ENCODE data around the gene BRCC3. TPM values are rescaled to one million over a fixed set of nuclear protein-coding genes. Genes with fewer than 3 reads are reported as not detected.
A peak's percentile ranks its signal among the peaks of the same experiment; 100 is the strongest.

BRCC3 gene
- total and polyA plus RNA-seq, 2 of the 13 experiments (the other 11 are each of a cell fraction or from before 2014, with no cell fraction given) = 19.8 to 24.3 TPM

GRCh38 chrX:155026727-155027508 is 44.4 kb upstream of the BRCC3 start, which contains the start of gene FUNDC2 (continued):
- TF ChIP-seq, protein P1, sequence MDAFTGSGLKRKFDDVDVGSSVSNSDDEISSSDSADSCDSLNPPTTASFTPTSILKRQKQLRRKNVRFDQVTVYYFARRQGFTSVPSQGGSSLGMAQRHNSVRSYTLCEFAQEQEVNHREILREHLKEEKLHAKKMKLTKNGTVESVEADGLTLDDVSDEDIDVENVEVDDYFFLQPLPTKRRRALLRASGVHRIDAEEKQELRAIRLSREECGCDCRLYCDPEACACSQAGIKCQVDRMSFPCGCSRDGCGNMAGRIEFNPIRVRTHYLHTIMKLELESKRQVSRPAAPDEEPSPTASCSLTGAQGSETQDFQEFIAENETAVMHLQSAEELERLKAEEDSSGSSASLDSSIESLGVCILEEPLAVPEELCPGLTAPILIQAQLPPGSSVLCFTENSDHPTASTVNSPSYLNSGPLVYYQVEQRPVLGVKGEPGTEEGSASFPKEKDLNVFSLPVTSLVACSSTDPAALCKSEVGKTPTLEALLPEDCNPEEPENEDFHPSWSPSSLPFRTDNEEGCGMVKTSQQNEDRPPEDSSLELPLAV (CRISPR knock-in tag; conservative IDR thresholded peaks at IDR 0.05; ENCODE audit: low read depth) = no peak
- TF ChIP-seq NAIF1 (CRISPR knock-in tag; IDR thresholded peaks at IDR 0.05; ENCODE audit: borderline replicate concordance) (no peak), ZMAT3 (CRISPR knock-in tag; conservative IDR thresholded peaks at IDR 0.05) (0 out of 2 replicates have a peak, but pooled peaks have one; percentile 55), ATF7 (IDR thresholded peaks at IDR 0.05) (no peak), ATF7 (CRISPR knock-in tag; IDR thresholded peaks at IDR 0.05) (no peak), THAP8 (CRISPR knock-in tag; IDR thresholded peaks at IDR 0.05; ENCODE audit: borderline replicate concordance) (no peak), ZNF747 (CRISPR knock-in tag; IDR thresholded peaks at IDR 0.05; ENCODE audit: borderline replicate concordance) (peak; percentile 68; the same call in 1 of the 2 replicates), KDM6A (CRISPR knock-in tag; IDR thresholded peaks at IDR 0.05; ENCODE audit: low read depth) (no peak), ZBTB7A (CRISPR knock-in tag; IDR thresholded peaks at IDR 0.05) (no peak), JDP2 (CRISPR knock-in tag; IDR thresholded peaks at IDR 0.05; ENCODE audit: borderline replicate concordance) (no peak), ZNF7 (CRISPR knock-in tag; IDR thresholded peaks at IDR 0.05) (no peak), HNRNPL (IDR thresholded peaks at IDR 0.05; ENCODE audit: low read depth, low read length) (no peak), GPN1 (CRISPR knock-in tag; IDR thresholded peaks at IDR 0.05; ENCODE audit: borderline replicate concordance) (no peak), SOX13 (IDR thresholded peaks at IDR 0.05) (no peak), SOX13 (CRISPR knock-in tag; conservative IDR thresholded peaks at IDR 0.05 in 1 of 2, IDR thresholded peaks at IDR 0.05 in 1 of 2) (no peak), ZNF382 (CRISPR knock-in tag; IDR thresholded peaks at IDR 0.05; ENCODE audit: borderline replicate concordance) (no peak), ZNF788 (CRISPR knock-in tag; IDR thresholded peaks at IDR 0.05; ENCODE audit: borderline replicate concordance) (peak; percentile 67; the same call in 1 of the 2 replicates)
- TF ChIP-seq, protein P2, sequence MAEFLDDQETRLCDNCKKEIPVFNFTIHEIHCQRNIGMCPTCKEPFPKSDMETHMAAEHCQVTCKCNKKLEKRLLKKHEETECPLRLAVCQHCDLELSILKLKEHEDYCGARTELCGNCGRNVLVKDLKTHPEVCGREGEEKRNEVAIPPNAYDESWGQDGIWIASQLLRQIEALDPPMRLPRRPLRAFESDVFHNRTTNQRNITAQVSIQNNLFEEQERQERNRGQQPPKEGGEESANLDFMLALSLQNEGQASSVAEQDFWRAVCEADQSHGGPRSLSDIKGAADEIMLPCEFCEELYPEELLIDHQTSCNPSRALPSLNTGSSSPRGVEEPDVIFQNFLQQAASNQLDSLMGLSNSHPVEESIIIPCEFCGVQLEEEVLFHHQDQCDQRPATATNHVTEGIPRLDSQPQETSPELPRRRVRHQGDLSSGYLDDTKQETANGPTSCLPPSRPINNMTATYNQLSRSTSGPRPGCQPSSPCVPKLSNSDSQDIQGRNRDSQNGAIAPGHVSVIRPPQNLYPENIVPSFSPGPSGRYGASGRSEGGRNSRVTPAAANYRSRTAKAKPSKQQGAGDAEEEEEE (CRISPR knock-in tag; IDR thresholded peaks at IDR 0.05; ENCODE audit: borderline replicate concordance) = no peak
- TF ChIP-seq, protein P3, sequence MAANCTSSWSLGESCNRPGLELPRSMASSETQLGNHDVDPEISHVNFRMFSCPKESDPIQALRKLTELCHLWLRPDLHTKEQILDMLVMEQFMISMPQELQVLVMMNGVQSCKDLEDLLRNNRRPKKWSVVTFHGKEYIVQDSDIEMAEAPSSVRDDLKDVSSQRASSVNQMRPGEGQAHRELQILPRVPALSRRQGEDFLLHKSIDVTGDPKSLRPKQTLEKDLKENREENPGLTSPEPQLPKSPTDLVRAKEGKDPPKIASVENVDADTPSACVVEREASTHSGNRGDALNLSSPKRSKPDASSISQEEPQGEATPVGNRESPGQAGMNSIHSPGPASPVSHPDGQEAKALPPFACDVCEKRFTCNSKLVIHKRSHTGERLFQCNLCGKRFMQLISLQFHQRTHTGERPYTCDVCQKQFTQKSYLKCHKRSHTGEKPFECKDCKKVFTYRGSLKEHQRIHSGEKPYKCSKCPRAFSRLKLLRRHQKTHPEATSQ (CRISPR knock-in tag; IDR thresholded peaks at IDR 0.05; ENCODE audit: borderline replicate concordance) = no peak
- TF ChIP-seq, protein P4, sequence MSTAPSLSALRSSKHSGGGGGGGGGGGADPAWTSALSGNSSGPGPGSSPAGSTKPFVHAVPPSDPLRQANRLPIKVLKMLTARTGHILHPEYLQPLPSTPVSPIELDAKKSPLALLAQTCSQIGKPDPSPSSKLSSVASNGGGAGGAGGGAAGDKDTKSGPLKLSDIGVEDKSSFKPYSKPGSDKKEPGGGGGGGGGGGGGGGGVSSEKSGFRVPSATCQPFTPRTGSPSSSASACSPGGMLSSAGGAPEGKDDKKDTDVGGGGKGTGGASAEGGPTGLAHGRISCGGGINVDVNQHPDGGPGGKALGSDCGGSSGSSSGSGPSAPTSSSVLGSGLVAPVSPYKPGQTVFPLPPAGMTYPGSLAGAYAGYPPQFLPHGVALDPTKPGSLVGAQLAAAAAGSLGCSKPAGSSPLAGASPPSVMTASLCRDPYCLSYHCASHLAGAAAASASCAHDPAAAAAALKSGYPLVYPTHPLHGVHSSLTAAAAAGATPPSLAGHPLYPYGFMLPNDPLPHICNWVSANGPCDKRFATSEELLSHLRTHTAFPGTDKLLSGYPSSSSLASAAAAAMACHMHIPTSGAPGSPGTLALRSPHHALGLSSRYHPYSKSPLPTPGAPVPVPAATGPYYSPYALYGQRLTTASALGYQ (CRISPR knock-in tag; IDR thresholded peaks at IDR 0.05) = no peak

Data from HepG2 (cell line).